ENCODE data around the gene CES2.
"Not testable (repeated sequence)": the region's sequence is repeated elsewhere in the genome, so short reads cannot be mapped to it uniquely, and the experiment has no call there.

DNA sequence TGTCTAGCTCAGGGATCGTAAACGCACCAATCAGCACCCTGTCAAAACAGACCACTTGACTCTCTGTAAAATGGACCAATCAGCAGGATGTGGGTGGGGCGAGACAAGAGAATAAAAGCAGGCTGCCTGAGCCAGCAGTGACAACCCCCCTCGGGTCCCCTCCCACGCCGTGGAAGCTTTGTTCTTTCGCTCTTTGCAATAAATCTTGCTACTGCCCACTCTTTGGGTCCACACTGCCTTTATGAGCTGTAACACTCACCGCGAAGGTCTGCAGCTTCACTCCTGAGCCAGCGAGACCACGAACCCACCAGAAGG lies 39.6 kb downstream of the CES2 start:
- TF ChIP-seq, protein P1, sequence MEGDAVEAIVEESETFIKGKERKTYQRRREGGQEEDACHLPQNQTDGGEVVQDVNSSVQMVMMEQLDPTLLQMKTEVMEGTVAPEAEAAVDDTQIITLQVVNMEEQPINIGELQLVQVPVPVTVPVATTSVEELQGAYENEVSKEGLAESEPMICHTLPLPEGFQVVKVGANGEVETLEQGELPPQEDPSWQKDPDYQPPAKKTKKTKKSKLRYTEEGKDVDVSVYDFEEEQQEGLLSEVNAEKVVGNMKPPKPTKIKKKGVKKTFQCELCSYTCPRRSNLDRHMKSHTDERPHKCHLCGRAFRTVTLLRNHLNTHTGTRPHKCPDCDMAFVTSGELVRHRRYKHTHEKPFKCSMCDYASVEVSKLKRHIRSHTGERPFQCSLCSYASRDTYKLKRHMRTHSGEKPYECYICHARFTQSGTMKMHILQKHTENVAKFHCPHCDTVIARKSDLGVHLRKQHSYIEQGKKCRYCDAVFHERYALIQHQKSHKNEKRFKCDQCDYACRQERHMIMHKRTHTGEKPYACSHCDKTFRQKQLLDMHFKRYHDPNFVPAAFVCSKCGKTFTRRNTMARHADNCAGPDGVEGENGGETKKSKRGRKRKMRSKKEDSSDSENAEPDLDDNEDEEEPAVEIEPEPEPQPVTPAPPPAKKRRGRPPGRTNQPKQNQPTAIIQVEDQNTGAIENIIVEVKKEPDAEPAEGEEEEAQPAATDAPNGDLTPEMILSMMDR (conservative IDR thresholded peaks at IDR 0.05; ENCODE audit: low read depth, low read length), result not testable (repeated sequence)
- TF ChIP-seq EZH2 (IDR thresholded peaks at IDR 0.05; ENCODE audit: borderline replicate concordance, low read depth, low read length, poor library complexity, severe bottlenecking), result not testable (repeated sequence)

Measured in A673 (cell line).